NCI-H774 (cell line): Measurements from ENCODE around the gene ATF7IP2.
"Not testable (repeated sequence)": the region's sequence is repeated elsewhere in the genome, so short reads cannot be mapped to it uniquely, and the experiment has no call there.

Experiments used
- DNase-seq: peaks from one replicate; lab custom pipeline; 2025; lab: John Stamatoyannopoulos, UW

The ATF7IP2 gene

GRCh38 chr16:10452208-10453158 is 66.6 kb downstream of the ATF7IP2 start:
- DNase-seq: not testable (repeated sequence)

- no peak for DNase-seq
Observed at GRCh38 chr16:10453159-10453510, 67.3 kb downstream of the ATF7IP2 start.

DNA sequence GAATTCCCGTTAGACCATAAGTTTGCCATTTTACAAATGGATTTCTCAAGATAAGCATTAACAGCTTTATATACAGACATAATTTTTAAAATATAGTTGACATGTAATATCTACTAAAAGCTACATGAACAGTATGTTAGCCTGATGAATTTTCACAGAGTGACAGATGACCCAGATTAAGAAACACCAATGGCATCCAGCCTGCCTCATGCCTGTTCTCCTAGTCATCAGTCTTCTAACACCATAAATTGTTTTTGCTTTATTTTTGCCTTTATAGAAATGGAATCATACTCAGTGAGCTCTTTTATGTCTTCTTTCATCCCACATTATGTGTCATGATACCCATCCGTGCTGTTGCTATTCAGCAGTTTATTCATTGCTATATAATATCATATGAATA is 80.0 kb downstream of the ATF7IP2 start:
- DNase-seq: no peak

- no peak for DNase-seq
Observed at GRCh38 chr16:10466313-10466712, 80.5 kb downstream of the ATF7IP2 start.

GRCh38 chr16:10466861-10467260 is 81.0 kb downstream of the ATF7IP2 start:
- DNase-seq: no peak

GRCh38 chr16:10476636-10477035 is 90.8 kb downstream of the ATF7IP2 start:
- not testable (repeated sequence) for DNase-seq

GRCh38 chr16:10480151-10480550 is 94.3 kb downstream of the ATF7IP2 start:
- no peak for DNase-seq

GRCh38 chr16:10485159-10485558 is 99.3 kb downstream of the ATF7IP2 start:
- DNase-seq: no peak

DNA sequence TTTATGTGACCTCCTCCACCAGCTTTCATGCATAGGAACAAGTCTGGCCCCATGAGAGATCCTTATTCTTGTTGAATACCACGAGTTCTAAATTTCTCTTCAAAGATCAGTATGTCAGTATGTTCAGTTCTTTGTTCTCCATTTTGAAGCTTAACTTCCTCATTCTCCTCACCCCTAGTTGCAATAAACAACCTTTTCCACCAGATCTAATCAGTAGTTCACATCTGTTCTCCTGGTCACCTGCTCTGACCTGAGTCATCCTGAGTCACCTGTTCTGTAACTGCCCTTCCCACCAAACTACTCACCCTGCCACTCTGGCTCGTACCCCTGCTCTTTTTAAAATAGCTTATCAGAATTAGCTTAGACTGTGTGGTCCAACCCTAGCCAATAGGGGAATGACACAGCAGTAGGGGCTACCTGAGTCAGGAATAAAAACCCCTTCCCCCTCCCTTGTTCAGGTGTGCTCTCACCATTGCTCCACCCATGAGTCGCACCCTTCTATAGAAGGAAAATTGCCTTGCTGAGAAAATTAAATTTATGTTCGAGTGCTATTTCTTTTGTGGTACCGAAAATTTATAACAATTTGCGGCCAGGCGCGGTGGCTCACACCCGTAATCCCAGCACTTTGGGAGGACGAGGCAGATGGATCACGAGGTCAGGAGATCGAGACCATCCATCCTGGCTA is 100.0 kb downstream of the ATF7IP2 start:
- no peak for DNase-seq

DNA sequence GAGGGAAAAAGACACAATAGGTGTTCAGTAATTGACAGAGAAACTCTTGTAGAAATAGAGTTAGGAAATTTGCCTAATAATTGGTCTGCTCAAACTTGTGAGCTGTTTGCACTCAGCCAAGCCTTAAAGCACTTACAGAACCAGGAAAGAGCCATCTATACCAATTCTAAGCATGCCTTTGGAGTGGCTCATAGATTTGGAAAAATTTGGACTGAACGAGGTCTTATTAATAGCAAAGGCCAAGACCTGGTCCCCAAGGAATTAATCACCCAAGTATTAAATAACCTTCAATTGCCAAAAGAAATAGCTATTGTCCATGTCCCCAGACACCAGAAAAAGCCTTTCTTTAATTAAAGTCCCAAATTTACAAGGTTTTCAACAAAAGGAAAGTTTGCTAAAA is 104.3 kb downstream of the ATF7IP2 start:
- DNase-seq: no peak

- no peak for DNase-seq
Observed at GRCh38 chr16:10493276-10493675, 107.4 kb downstream of the ATF7IP2 start.

- DNase-seq: no peak
Observed at GRCh38 chr16:10494343-10495030, 108.6 kb downstream of the ATF7IP2 start.

DNA sequence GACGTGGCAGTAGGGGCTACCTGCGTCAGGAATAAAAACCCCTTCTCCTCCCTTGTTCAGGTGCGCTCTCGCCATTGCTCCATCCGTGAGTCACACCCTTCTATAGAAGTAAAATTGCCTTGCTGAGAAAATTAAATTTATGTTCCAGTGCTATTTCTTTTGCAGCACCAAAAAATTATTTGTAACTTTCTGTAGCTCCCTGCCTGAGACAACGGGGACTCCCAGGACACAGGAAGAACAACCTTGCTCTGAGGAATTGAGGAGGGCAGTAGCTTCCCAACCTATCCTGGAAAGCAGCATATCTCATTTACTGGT is 109.1 kb downstream of the ATF7IP2 start:
- no peak for DNase-seq

DNA sequence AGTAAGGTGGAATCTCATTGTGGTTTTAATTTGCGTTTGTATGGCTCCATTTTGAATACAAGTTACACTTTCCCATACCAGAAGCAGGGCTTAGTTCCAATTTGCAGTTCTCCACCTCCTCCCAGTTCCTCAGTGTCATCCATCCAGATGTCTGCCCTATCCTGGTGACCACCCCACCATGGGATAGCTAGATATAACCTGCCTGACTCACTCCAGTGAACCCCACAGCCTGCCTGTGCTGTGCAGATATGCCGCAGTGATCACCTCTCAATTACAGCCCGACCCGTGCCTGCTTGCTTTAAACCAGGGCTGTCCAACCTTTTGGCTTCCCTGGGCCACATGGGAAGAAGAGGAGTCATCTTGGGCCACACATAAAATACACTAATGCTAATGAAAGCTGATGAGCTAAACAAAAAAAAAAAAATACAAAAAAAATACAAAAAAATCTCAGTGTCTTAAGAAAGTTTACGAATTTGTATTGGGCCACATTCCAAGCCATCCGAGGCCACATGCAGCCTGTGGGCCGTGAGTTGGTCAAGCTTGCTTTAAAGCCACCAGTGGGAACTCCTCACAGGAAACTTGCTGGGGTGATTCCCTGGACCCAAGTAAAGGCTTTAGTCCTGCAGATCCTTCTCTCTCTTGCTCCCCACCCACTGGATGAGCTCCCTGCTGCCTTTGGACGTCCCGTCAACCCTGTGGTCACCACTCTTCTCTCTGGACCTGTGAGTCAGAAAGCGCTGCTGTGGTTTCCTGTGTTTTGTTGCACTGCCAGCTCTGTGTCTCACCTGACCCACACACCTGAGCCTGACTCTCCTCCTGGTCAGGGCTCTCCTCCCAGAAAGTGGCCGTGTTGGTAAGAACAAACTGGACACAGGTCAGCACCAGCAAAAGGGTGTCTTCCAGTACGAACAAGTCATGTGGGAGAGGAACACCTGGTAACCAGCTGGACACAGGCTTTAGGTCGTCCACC is 111.6 kb downstream of the ATF7IP2 start:
- no peak for DNase-seq

GRCh38 chr16:10500582-10500981 is 114.7 kb downstream of the ATF7IP2 start:
- DNase-seq: no peak

DNA sequence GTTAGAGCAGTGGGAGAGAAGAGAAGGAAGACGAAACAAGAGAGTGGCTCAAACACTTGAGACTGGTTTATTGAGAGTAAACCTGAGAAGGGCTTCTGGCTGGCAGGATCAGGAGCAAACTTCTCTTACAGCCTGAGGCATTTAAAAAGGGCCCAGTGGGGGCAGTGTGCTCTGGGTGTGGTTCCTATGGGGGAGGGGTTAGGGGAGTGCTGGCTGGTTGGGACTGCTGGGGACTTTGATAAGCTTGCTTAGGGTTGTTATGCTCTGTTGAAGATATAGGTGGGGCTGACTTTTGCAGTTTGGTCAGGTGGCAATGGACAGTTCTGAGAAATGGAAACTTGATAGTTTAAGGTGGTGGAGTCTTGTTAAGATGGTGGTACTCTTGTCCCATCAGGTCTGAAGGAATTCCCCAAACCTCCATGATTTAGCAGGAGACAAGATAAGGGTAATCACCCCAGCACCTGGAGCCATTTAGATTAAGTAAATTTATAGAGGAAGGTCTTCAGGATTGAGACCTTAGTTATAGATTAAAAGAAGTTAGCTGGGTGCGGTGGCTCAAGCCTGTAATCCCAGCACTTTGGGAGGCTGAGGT is 115.3 kb downstream of the ATF7IP2 start:
- DNase-seq: no peak

GRCh38 chr16:10502776-10503175 is 116.9 kb downstream of the ATF7IP2 start:
- DNase-seq: no peak

GRCh38 chr16:10504404-10504885 is 118.6 kb downstream of the ATF7IP2 start:
- no peak for DNase-seq

- not testable (repeated sequence) for DNase-seq
Observed at GRCh38 chr16:10505286-10505685, 119.4 kb downstream of the ATF7IP2 start.

DNA sequence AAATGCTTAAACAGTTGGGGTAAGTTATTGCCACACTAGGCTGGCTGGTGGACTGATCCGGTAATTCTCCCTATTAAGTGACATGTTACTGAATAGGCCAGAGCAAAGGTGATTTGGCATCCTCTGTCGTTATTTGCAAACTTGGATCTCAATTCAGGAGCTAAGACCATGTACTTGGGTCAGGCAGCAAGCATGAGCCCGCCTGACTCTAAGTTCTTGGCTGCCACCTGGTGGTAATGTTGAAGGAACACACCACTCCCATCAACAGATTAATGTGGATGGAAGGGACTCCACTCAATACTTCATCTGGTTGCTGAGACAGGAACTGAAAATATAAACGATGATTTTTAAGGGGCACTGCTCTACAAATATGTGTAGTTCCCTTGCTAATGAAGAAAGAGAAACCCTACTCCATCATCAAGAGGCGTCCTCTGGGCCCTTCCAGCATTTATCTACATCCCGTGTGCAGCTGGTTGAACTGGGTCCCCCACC is 123.7 kb downstream of the ATF7IP2 start:
- peak; percentile 60 for DNase-seq

DNA sequence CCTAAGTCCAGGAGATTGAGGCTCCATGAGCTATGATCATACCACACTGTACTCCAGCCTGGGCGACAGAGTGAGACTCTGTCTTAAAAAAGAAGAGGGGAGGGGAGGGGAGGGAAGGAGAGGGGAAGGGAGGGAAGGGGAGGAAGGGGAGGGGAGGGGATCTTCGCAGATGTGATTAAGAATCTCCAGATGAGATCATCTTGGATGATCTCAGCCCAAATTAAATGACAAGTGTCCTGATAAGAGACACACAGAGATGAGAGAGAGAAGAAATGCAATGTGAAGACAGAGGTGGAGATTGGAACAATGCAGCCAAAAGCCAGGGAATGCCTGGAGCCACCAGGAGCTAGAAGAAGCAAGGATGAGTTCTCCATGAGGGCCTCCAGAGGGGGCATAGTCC is 124.4 kb downstream of the ATF7IP2 start:
- DNase-seq: no peak
